ENCODE data around the gene ZNF70.

Gene ZNF70

GRCh38 chr22:23783265-23784150 lies 32.6 kb upstream of the ZNF70 start:
- TF ChIP-seq, protein P1, sequence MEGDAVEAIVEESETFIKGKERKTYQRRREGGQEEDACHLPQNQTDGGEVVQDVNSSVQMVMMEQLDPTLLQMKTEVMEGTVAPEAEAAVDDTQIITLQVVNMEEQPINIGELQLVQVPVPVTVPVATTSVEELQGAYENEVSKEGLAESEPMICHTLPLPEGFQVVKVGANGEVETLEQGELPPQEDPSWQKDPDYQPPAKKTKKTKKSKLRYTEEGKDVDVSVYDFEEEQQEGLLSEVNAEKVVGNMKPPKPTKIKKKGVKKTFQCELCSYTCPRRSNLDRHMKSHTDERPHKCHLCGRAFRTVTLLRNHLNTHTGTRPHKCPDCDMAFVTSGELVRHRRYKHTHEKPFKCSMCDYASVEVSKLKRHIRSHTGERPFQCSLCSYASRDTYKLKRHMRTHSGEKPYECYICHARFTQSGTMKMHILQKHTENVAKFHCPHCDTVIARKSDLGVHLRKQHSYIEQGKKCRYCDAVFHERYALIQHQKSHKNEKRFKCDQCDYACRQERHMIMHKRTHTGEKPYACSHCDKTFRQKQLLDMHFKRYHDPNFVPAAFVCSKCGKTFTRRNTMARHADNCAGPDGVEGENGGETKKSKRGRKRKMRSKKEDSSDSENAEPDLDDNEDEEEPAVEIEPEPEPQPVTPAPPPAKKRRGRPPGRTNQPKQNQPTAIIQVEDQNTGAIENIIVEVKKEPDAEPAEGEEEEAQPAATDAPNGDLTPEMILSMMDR (IDR thresholded peaks at IDR 0.05; ENCODE audit: low read length, missing control alignments): no peak
- DNase-seq (ENCODE audit: low read depth): no peak
- no peak overlapping the region for H3K4me3 ChIP-seq (replicated peaks; ENCODE audit: low read depth, low read length)

DNA sequence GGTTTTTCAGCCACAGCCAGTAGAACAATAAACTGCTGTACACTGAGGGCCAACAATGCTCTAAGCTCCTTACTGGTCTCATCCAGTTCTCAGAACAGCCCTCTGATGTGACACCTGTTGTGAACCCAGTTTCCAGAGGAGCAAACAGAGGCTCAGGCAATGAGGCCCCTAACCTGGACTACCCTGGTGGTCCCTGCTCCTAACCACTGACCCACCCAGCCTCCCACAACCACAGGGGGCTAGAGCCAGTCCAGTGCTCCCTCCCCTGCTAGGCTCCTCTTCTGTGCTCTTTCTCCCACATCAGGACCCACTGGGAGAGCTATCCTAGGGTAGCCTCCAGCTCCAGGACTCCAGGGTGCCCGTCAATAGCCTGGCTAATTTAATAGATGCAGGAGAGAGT lies 31.8 kb upstream of the ZNF70 start:
- TF ChIP-seq, protein P1 (IDR thresholded peaks at IDR 0.05; ENCODE audit: low read length, missing control alignments): no peak
- no peak for DNase-seq (ENCODE audit: low read depth)
- no peak overlapping the region for H3K4me3 ChIP-seq (replicated peaks; ENCODE audit: low read depth, low read length)

DNA sequence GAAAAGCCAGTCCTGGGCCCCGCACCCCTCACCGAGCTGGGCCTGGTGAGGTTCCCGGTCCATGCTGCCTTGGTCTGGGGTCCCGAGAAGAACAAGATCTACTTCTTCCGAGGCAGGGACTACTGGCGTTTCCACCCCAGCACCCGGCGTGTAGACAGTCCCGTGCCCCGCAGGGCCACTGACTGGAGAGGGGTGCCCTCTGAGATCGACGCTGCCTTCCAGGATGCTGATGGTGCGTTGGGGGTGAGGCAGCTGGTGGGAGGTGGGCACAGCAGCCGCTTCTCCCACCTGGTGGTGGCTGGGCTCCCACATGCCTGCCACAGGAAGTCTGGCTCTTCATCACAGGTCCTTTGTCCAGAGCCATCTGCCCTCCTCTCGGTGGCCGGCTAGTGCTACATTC lies 31.3 kb upstream of the ZNF70 start:
- TF ChIP-seq, protein P1 (IDR thresholded peaks at IDR 0.05; ENCODE audit: low read length, missing control alignments): no peak
- no peak overlapping the region for H3K4me3 ChIP-seq (replicated peaks; ENCODE audit: low read depth, low read length)
- no peak for DNase-seq (ENCODE audit: low read depth)

DNA sequence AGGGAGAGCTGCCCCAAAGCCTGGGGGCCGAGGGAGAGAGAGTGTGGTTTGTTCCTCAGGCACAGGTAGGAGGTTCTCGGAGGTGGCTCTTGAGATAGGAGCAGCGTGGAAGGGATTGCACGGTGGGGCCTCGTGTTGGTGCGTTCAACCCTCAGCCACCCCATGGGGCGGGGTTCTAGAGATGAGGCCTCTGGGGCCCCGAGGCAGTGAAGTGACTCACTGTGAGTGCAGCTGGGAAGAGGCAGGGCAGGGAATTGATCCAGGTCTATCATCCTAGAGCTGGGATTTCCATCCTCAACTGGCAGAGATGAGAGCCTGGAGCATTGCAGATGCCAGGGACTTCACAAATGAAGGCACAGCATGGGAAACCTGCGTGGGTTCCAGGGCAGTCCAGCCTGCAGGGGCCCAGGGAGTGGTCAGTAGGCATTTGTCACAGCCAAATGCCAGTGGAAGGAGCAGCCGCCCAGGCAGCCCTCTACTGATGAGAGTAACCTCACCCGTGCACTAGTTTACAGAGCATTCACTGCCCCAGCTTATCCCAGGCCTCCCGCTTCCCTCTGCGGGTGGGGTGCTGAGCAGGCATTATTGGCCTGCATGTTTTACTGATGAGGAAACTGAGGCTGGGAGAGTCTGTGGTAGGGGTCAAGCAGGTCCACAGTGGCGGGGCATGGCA lies 30.7 kb upstream of the ZNF70 start:
- no peak for DNase-seq (ENCODE audit: low read depth)
- TF ChIP-seq, protein P1 (IDR thresholded peaks at IDR 0.05; ENCODE audit: low read length, missing control alignments): no peak
- H3K4me3 ChIP-seq (replicated peaks; ENCODE audit: low read depth, low read length): no peak overlapping the region

GRCh38 chr22:23781065-23781464 lies 30.2 kb upstream of the ZNF70 start:
- TF ChIP-seq, protein P1 (IDR thresholded peaks at IDR 0.05; ENCODE audit: low read length, missing control alignments): no peak
- no peak for DNase-seq (ENCODE audit: low read depth)
- no peak overlapping the region for H3K4me3 ChIP-seq (replicated peaks; ENCODE audit: low read depth, low read length)

GRCh38 chr22:23780146-23780748 lies 29.3 kb upstream of the ZNF70 start:
- TF ChIP-seq, protein P1 (IDR thresholded peaks at IDR 0.05; ENCODE audit: low read length, missing control alignments): no peak
- no peak overlapping the region for H3K4me3 ChIP-seq (replicated peaks; ENCODE audit: low read depth, low read length)
- DNase-seq (ENCODE audit: low read depth): no peak

All from fibroblast of pulmonary artery (primary cell).